Keratinocyte (primary cell): Measurements from ENCODE around the gene RGPD5. TPM values are rescaled to one million over a fixed set of nuclear protein-coding genes. Genes with fewer than 3 reads are reported as not detected.
"Not testable (repeated sequence)": the region's sequence is repeated elsewhere in the genome, so short reads cannot be mapped to it uniquely, and the experiment has no call there.

Experiments
- DNase-seq: peaks from one replicate; pipeline ENCODE4 v3.0.0-alpha.2; 2011; ENCODE audit warnings: low read depth, missing footprints, low spot score
- FAIRE-seq: peaks from 2 replicates; lab custom pipeline; 2011; peaks lifted over from hg19 to GRCh38; lab: Jason Lieb, UNC
- H2AFZ ChIP-seq: 2 replicates; pipeline ENCODE4 v1.6.0; 2012; ENCODE audit warnings: low read length, control low read depth, inconsistent platforms; ENCODE audit not compliant: control insufficient read depth
- H3K27ac ChIP-seq: 2 replicates; pipeline ENCODE4 v1.5.1; 2011; ENCODE audit warnings: low read length; ENCODE audit not compliant: control insufficient read depth, insufficient read depth
- H3K27me3 ChIP-seq: 3 replicates; pipeline ENCODE4 v1.6.0; 2011; ENCODE audit warnings: low read length; ENCODE audit not compliant: control insufficient read depth, insufficient read depth; ENCODE audit errors: extremely low read depth
- H3K36me3 ChIP-seq, 2 experiments: 2 replicates in 1 of 2; 3 replicates in 1 of 2; pipeline ENCODE4 v1.5.1; 2011; ENCODE audit warnings: low read length in 2 of 2, mild to moderate bottlenecking in 1 of 2; ENCODE audit not compliant: control insufficient read depth in 2 of 2, insufficient read depth in 2 of 2; ENCODE audit errors: extremely low read depth in 1 of 2
- H3K4me1 ChIP-seq: 3 replicates; pipeline ENCODE4 v1.5.1; 2011; ENCODE audit warnings: low read length; ENCODE audit not compliant: control insufficient read depth, insufficient read depth; ENCODE audit errors: extremely low read depth
- H3K4me2 ChIP-seq: 3 replicates; pipeline ENCODE4 v1.6.0; 2011; ENCODE audit warnings: low read depth, low read length; ENCODE audit not compliant: control insufficient read depth, insufficient read depth; ENCODE audit errors: extremely low read depth
- H3K4me3 ChIP-seq, 3 experiments: fragments of 200-600 bp in 1 of 3; sonication (generic) in 1 of 3; 2 replicates in 2 of 3; 3 replicates in 1 of 3; pipeline ENCODE4 v1.5.1; 2011 to 2016; ENCODE audit warnings: low read length in 3 of 3, mild to moderate bottlenecking in 3 of 3, control low read depth in 2 of 3, inconsistent platforms in 1 of 3, low read depth in 1 of 3, mixed read lengths in 1 of 3, mixed run types in 1 of 3, moderate library complexity in 1 of 3; ENCODE audit not compliant: control insufficient read depth in 2 of 3, insufficient read depth in 2 of 3; ENCODE audit errors: extremely low read depth in 1 of 3
- H3K79me2 ChIP-seq: 2 replicates; pipeline ENCODE4 v1.6.0; 2012; ENCODE audit warnings: low read length; ENCODE audit not compliant: control insufficient read depth, insufficient read depth
- H3K9ac ChIP-seq: 3 replicates; pipeline ENCODE4 v1.6.0; 2011; ENCODE audit warnings: low read length; ENCODE audit not compliant: control insufficient read depth, insufficient read depth; ENCODE audit errors: extremely low read depth
- H3K9me1 ChIP-seq: 3 replicates; pipeline ENCODE4 v1.6.0; 2011; ENCODE audit warnings: low read length; ENCODE audit not compliant: control insufficient read depth, insufficient read depth; ENCODE audit errors: extremely low read depth
- H3K9me3 ChIP-seq: 2 replicates; pipeline ENCODE4 v1.5.1; 2012; ENCODE audit warnings: low read depth, low read length; ENCODE audit not compliant: control insufficient read depth
- H4K20me1 ChIP-seq: 3 replicates; pipeline ENCODE4 v1.6.0; 2011; ENCODE audit warnings: low read length; ENCODE audit not compliant: control insufficient read depth, insufficient read depth; ENCODE audit errors: extremely low read depth
- dilution Hi-C: fragments of 300-500 bp; cut with MboI; formaldehyde crosslinking; loops from one replicate; pipeline ENCODE4 v1.7.0; 2020; ENCODE audit warnings: low sequenced_read_pairs; ENCODE audit not compliant: extremely low pct_ligation_motif_present
- polyA minus RNA-seq, 3 experiments: library from RNA; depleted of rRNA, polyadenylated mRNA; stranded (reverse); fragments of >200 nt; gene quantifications; 1 replicate in 1 of 3; 2 replicates in 1 of 3; 3 replicates in 1 of 3; pipeline ENCODE4 v1.2.3, GENCODE V29; 2011
- polyA plus RNA-seq, 5 experiments: library from polyadenylated mRNA; depleted of rRNA in 3 of 5; stranded (reverse) in 3 of 5; stranded (forward) in 1 of 5; unstranded in 1 of 5; fragments of >200 nt; gene quantifications; 1 replicate in 1 of 5; 2 replicates in 3 of 5; 3 replicates in 1 of 5; pipeline versions ENCODE4 v1.2.1 to v1.2.3, GENCODE V29; 2011 to 2012; ENCODE audit warnings: missing spikeins in 2 of 5, low read depth in 1 of 5, low replicate concordance in 1 of 5

Gene RGPD5
- 7.7 to 8.8 TPM (median 7.9 TPM) in 3 replicates for polyA plus RNA-seq
- 18.7 TPM for polyA plus RNA-seq (2011; ENCODE audit: low read depth)
- polyA plus RNA-seq (2011; cell fraction: cytosol; rRNA removed) = 0.43 and 0.55 TPM in 2 replicates
- 19.1 and 33.0 TPM in 2 replicates for polyA plus RNA-seq (2011; cell fraction: nucleus; rRNA removed)
- 5.2 and 6.1 TPM in 2 replicates for polyA plus RNA-seq (2012; ENCODE audit: low replicate concordance)
- 1.8 to 13.7 TPM (median 12.8 TPM) in 3 replicates for polyA minus RNA-seq
- 12.1 TPM for polyA minus RNA-seq (2011; cell fraction: cytosol; rRNA and poly(A)+ RNA removed)
- 29.5 and 34.4 TPM in 2 replicates for polyA minus RNA-seq (2011; cell fraction: nucleus; rRNA and poly(A)+ RNA removed)

DNA sequence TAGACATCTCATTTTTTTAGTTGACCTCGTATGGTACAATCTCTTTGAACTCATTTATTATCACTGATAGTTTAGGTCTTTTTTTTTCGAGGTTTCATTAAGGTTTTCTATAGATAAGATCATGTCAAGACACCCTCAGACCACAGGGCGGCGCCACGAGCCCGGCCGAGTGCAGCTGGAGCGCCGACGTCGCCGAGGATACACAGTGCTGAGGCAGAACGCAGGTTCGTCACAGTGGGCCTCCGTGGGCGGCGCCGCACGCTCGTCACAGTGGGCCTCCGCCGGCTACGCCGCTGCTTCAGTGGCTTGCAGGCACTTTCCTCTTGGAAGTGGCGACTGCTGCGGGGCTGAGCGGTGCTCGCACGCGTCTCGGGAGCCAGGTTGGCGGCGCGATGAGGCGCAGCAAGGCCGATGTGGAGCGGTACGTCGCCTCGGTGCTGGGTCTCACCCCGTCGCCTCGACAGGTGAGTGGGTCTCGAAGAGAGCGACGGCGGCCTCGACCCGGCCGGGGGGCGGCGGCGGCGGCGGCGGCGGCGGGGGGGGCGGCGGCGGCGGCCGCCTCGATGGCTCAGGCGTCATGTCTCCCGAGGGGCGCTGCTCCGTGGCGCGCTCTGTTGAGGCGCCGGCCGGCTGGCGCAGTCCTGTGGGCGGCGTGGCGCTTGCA, at the start of gene RGPD5:
TSS of gene RGPD5 (plus strand) at position 232 of the 664 bp plus-strand sequence. CDS start at position 393, 161 bp downstream.
- H3K9me1 ChIP-seq, dilution Hi-C loops, H3K27ac ChIP-seq, H3K4me3 ChIP-seq, H3K79me2 ChIP-seq, H3K4me2 ChIP-seq, H3K27me3 ChIP-seq, H3K4me1 ChIP-seq, H3K9me3 ChIP-seq, H3K9ac ChIP-seq, H3K36me3 ChIP-seq, H2AFZ ChIP-seq, DNase-seq, H4K20me1 ChIP-seq, FAIRE-seq: not testable (repeated sequence)

- H3K79me2 ChIP-seq, H4K20me1 ChIP-seq, H3K9ac ChIP-seq, dilution Hi-C loops, FAIRE-seq, H3K27me3 ChIP-seq, H3K9me1 ChIP-seq, H3K4me3 ChIP-seq, H3K4me1 ChIP-seq, DNase-seq, H3K9me3 ChIP-seq, H2AFZ ChIP-seq, H3K4me2 ChIP-seq, H3K27ac ChIP-seq, H3K36me3 ChIP-seq: not testable (repeated sequence)
Observed at GRCh38 chr2:109751572-109751971, 42.5 kb upstream of the RGPD5 start.

- H3K27me3 ChIP-seq, H4K20me1 ChIP-seq, H2AFZ ChIP-seq, H3K4me1 ChIP-seq, H3K9me1 ChIP-seq, H3K4me3 ChIP-seq, H3K79me2 ChIP-seq, DNase-seq, H3K4me2 ChIP-seq, H3K9ac ChIP-seq, H3K36me3 ChIP-seq, FAIRE-seq, dilution Hi-C loops, H3K9me3 ChIP-seq, H3K27ac ChIP-seq: not testable (repeated sequence)
Observed at GRCh38 chr2:109757163-109757824, 36.8 kb upstream of the RGPD5 start.

DNA sequence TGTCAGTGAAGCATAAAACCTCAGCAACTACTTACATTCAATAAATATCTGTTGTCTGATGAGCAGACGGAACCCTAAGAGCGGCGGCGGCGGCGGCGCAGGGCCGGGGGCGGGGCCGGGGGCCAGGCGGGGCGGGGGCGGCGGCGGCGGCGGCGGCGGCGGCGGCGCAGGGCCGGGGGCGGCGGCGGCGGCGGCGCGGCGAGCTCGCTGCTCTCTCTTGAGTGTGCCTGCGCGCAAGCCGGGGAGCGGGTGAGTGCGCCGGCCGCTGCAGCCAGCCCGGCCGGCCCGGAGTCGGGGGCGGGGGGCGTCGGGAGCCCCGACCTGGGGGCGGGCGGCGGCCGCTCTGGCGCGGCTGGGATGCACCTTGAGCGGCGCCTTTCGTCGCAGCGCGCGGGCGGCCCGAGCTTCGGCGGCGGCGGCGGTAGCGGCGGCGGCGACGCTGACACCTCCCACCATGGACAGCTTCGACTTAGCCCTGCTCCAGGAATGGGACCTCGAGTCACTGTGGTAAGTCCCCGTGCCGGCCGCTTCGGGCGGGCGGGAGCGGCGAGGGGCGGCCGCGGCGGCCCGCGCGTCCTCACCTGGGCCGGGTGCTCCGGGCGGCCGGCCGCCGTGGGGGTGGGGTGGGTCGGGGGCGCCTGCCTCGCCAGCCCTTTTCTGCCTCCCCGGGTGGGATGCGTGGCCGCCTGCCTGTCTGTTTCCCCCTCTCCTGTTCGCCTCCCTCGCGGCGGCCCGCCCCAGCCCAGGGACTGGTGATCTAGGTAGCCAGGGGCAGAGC, 33.7 kb upstream of the RGPD5 start:
- dilution Hi-C loops, H3K4me2 ChIP-seq, DNase-seq, H4K20me1 ChIP-seq, H3K36me3 ChIP-seq, H3K27me3 ChIP-seq, H3K9me1 ChIP-seq, H3K9ac ChIP-seq, H3K27ac ChIP-seq, FAIRE-seq, H3K9me3 ChIP-seq, H2AFZ ChIP-seq, H3K79me2 ChIP-seq, H3K4me3 ChIP-seq, H3K4me1 ChIP-seq: not testable (repeated sequence)
